DND-41 (cell line): ENCODE results near the gene TIMM22.
A peak's percentile ranks its signal among the peaks of the same experiment; 100 is the strongest.

ENCODE experiments used
- ATAC-seq: fragments of 200-7000 bp; cut with Tn5 transposase; 3 replicates; pipeline ENCODE4 v1.9.1; 2021; ENCODE audit warnings: low read depth; ENCODE audit not compliant: insufficient read depth
- DNase-seq: peaks from one replicate; pipeline ENCODE4 v3.0.0-alpha.2; 2020
- H2AFZ ChIP-seq: 2 replicates; pipeline ENCODE4 v1.6.0; 2012; ENCODE audit warnings: low read depth, low read length
- H3K27ac ChIP-seq: 2 replicates; pipeline ENCODE4 v1.5.1; 2012; ENCODE audit warnings: low read length, inconsistent platforms
- H3K27me3 ChIP-seq: fragments of 200-600 bp; sonication (generic); 2 replicates; pipeline ENCODE4 v1.6.0; 2012; ENCODE audit warnings: low read length, mild to moderate bottlenecking, inconsistent platforms; ENCODE audit not compliant: insufficient read depth, poor library complexity
- H3K36me3 ChIP-seq: 2 replicates; pipeline ENCODE4 v1.5.1; 2012; ENCODE audit warnings: low read length, inconsistent platforms; ENCODE audit not compliant: insufficient read depth
- H3K4me1 ChIP-seq: 2 replicates; pipeline ENCODE4 v1.5.1; 2012; ENCODE audit warnings: mild to moderate bottlenecking, low read length; ENCODE audit not compliant: insufficient read depth
- H3K4me2 ChIP-seq: 2 replicates; pipeline ENCODE4 v1.6.0; 2012; ENCODE audit warnings: mild to moderate bottlenecking, moderate library complexity, low read length, inconsistent platforms; ENCODE audit not compliant: insufficient read depth
- H3K4me3 ChIP-seq, 2 experiments: fragments of 200-600 bp in 1 of 2; shearing (Covaris generic) in 1 of 2; 2 replicates each; pipeline ENCODE4 v1.5.1; 2012 to 2016; ENCODE audit warnings: inconsistent platforms in 2 of 2, low read length in 2 of 2, mild to moderate bottlenecking in 2 of 2, low read depth in 1 of 2, moderate library complexity in 1 of 2
- H3K79me2 ChIP-seq: 2 replicates; pipeline ENCODE4 v1.6.0; 2012; ENCODE audit warnings: low read length, inconsistent platforms; ENCODE audit not compliant: insufficient read depth
- H3K9ac ChIP-seq: 2 replicates; pipeline ENCODE4 v1.6.0; 2012; ENCODE audit warnings: low read depth, mild to moderate bottlenecking, inconsistent platforms, low read length, moderate library complexity
- H3K9me3 ChIP-seq: 2 replicates; pipeline ENCODE4 v1.5.1; 2012; ENCODE audit warnings: low read length, moderate library complexity, mild to moderate bottlenecking, inconsistent platforms; ENCODE audit not compliant: insufficient read depth, severe bottlenecking
- H4K20me1 ChIP-seq: 2 replicates; pipeline ENCODE4 v1.6.0; 2012; ENCODE audit warnings: low read length; ENCODE audit not compliant: insufficient read depth
- EZH2 ChIP-seq: IDR thresholded peaks from 3 replicates; pipeline ENCODE4 v1.6.1; 2012; ENCODE audit warnings: borderline replicate concordance, low read depth, mild to moderate bottlenecking, moderate library complexity, low read length, inconsistent platforms; ENCODE audit not compliant: severe bottlenecking
- TF ChIP-seq, protein P1 (sequence below): IDR thresholded peaks from 2 replicates; pipeline ENCODE4 v1.5.1; 2012; ENCODE audit warnings: borderline replicate concordance, low read length, moderate library complexity, mild to moderate bottlenecking; ENCODE audit not compliant: poor library complexity, severe bottlenecking; ENCODE audit errors: extremely low read depth

TIMM22 gene

GRCh38 chr17:978103-979093, 18.5 kb upstream of the TIMM22 start:
- H3K27ac ChIP-seq: no peak overlapping the region
- no peaks in the 10 kb centered on the region for H3K36me3 ChIP-seq
- no peak overlapping the region for H3K4me3 ChIP-seq
- H2AFZ ChIP-seq: no peak overlapping the region
- H3K27me3 ChIP-seq: peaks cover 20% of the 10 kb centered on the region
- TF ChIP-seq EZH2: no peak
- TF ChIP-seq, protein P1, sequence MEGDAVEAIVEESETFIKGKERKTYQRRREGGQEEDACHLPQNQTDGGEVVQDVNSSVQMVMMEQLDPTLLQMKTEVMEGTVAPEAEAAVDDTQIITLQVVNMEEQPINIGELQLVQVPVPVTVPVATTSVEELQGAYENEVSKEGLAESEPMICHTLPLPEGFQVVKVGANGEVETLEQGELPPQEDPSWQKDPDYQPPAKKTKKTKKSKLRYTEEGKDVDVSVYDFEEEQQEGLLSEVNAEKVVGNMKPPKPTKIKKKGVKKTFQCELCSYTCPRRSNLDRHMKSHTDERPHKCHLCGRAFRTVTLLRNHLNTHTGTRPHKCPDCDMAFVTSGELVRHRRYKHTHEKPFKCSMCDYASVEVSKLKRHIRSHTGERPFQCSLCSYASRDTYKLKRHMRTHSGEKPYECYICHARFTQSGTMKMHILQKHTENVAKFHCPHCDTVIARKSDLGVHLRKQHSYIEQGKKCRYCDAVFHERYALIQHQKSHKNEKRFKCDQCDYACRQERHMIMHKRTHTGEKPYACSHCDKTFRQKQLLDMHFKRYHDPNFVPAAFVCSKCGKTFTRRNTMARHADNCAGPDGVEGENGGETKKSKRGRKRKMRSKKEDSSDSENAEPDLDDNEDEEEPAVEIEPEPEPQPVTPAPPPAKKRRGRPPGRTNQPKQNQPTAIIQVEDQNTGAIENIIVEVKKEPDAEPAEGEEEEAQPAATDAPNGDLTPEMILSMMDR: no peak
- H4K20me1 ChIP-seq: no peaks in the 10 kb centered on the region; the same call in 1 of the 2 replicates
- H3K4me1 ChIP-seq: peaks cover 26% of the 10 kb centered on the region
- H3K9me3 ChIP-seq: no peaks in the 10 kb centered on the region
- ATAC-seq (no peak), DNase-seq (no peak)
- H3K4me2 ChIP-seq: peak overlapping the region; percentile 51
- no peak overlapping the region for H3K9ac ChIP-seq
- no peaks in the 10 kb centered on the region for H3K79me2 ChIP-seq

- no peak; the same call in 2 of the 3 replicates for ATAC-seq
- H3K4me3 ChIP-seq: peak overlapping the region; percentile 8 to 62; a peak in 3 of 4 replicates
- DNase-seq: no peak
- H3K36me3 ChIP-seq: no peaks in the 10 kb centered on the region
- H3K4me1 ChIP-seq: peaks cover 26% of the 10 kb centered on the region
- TF ChIP-seq, protein P1: no peak
- H4K20me1 ChIP-seq: no peaks in the 10 kb centered on the region; the same call in 1 of the 2 replicates
- peaks cover 20% of the 10 kb centered on the region for H3K27me3 ChIP-seq
- peak overlapping the region; percentile 81; the same call in 1 of the 2 replicates for H2AFZ ChIP-seq
- no peak overlapping the region for H3K27ac ChIP-seq
- no peaks in the 10 kb centered on the region for H3K79me2 ChIP-seq
- peak overlapping the region; percentile 40 for H3K9ac ChIP-seq
- no peaks in the 10 kb centered on the region for H3K9me3 ChIP-seq
- peak overlapping the region; percentile 89 for H3K4me2 ChIP-seq
Measured at GRCh38 chr17:979212-979538, 17.8 kb upstream of the TIMM22 start.

- peak; percentile 81 for DNase-seq
- Histone ChIP-seq H3K9me3 (no peaks in the 10 kb centered on the region), H3K4me2 (peak within 1 kb of the TSS; percentile 89), H3K9ac (peak within 1 kb of the TSS; percentile 42), H3K27ac (no peak within 1 kb of the TSS), H4K20me1 (no peaks in the 10 kb centered on the region; the same call in 1 of the 2 replicates), H3K4me1 (peaks cover 26% of the 10 kb centered on the region), H3K4me3 (peak within 1 kb of the TSS; percentile 8 to 62; a peak in 3 of 4 replicates), H3K79me2 (no peaks in the 10 kb centered on the region), H2AFZ (peak within 1 kb of the TSS; percentile 81), H3K36me3 (no peaks in the 10 kb centered on the region), H3K27me3 (peaks cover 20% of the 10 kb centered on the region)
- TF ChIP-seq, protein P1: peak; percentile 47
- no peak for TF ChIP-seq EZH2
- peak; percentile 84 for ATAC-seq
Measured at GRCh38 chr17:979539-980405, 17.2 kb upstream of the TIMM22 start, which contains the start of gene NXN. NXN (minus strand) TSS chr17:979776.
